GM12892 (cell line): ENCODE results near the gene DHRSX.

Experiments
- POLR2AphosphoS5 ChIP-seq: IDR thresholded peaks from 2 replicates; pipeline ENCODE4 v1.6.1; 2011; ENCODE audit warnings: low read depth, low read length, control low read depth
- TAF1 ChIP-seq: IDR thresholded peaks from 2 replicates; pipeline ENCODE4 v1.6.1; 2011; ENCODE audit warnings: low read depth, mild to moderate bottlenecking, control low read depth, low read length, borderline replicate concordance

DNA sequence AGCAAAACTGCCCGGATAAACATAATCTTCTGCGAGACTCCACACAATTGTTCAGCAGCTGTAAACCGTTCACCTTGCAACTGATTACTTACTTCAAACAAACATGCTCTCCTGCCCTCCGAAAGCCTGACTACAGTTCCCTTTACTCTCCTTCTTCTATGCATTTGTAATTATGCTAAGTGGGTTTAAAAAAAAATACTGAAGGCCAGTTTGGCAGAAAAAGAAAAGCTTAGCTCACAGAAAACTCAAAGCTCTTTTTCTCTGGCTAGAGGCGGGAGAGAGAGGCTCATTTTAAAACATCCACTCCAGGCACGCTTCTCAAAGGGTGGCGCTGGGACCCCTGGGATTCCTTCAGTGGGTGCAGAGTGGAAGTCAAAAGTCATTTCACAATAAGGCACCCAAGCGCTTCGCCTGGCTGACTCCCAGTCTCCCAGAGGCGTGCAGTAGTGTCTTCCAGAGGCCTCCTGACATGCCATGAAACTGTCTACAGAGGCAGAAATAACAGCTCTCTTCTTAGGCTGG lies 1.9 kb downstream of the DHRSX start:
- no peak for TF ChIP-seq POLR2AphosphoS5
- no peak for TF ChIP-seq TAF1
